ENCODE results near the gene ZNF213.
A peak's percentile ranks its signal among the peaks of the same experiment; 100 is the strongest.

Gene ZNF213

DNA sequence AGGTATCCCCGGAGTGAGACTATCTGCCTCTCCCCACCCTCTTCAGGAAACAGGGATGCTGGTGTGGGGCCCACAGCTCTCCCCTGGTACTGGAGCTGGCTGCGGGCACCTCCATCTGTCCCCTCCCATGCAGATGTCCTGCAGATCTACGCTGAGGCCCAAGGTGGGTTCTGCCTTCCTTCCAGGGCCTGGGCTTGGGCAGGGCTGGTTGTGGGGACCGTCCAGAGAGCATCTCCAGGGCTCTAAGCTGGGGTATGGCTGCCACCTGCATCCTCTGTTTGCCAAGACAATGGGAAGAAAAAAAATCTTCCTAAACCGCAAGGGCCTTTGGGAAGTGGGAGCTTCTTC, 12.9 kb downstream of the ZNF213 start:
- no peaks in the 10 kb centered on the region for H3K9me3 Mint-ChIP-seq
- peaks cover 33% of the 10 kb centered on the region for H3K36me3 Mint-ChIP-seq
- no peak overlapping the region for H3K27ac Mint-ChIP-seq
- H3K4me1 Mint-ChIP-seq: peaks cover 35% of the 10 kb centered on the region
- H3K4me3 Mint-ChIP-seq: no peak overlapping the region
- no peak for DNase-seq (ENCODE audit: low spot score in 2 of 2)
- no peak for ATAC-seq

DNA sequence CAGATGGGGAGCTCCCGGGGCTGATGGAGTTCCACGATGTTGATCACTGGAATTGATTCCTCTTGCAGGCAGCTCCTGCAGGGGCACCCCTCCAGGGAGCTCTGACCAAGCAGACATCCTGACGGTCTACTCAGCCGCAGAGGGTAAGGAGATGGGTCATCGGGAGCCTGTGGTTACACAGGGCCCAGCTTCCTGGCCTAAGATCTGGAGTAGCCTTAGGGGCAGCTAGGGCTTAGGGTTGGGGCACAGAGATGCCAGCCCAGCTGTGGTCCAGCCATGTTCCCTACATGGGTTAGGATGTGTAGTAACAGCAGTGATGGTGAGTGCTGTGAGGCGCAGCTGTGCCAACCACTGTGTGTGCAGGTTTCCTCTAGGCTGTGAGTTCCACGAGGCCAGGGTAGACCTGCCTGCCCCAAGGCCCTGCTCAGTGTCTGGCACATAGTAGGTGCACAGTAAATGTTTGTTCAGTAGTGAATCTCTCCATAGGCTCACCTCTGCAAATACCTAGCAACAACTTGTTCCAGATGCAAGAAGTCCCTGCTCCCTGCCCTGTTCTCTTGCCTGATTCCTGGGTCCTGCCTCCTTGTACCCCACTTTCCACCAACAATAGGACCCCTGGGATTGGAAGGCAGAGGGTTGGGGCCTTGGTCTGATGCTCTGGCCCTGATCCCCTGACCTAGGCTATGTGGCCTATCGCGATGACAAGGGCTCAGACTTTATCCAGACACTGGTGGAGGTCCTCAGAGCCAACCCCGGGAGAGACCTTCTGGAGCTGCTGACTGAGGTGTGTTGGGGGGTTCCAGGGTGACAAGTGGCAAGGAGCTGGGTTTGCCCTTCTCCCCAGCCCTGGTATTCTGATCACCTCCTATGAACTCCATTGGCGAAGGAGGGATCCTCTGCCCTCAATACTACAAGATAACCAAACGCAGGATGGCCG, 13.7 kb downstream of the ZNF213 start:
- no peaks in the 10 kb centered on the region for H3K9me3 Mint-ChIP-seq
- DNase-seq (ENCODE audit: low spot score in 2 of 2): no peak
- H3K36me3 Mint-ChIP-seq: peaks cover 37% of the 10 kb centered on the region
- ATAC-seq: no peak
- peaks cover 37% of the 10 kb centered on the region for H3K4me1 Mint-ChIP-seq
- H3K4me3 Mint-ChIP-seq: peak overlapping the region; percentile 81
- peak overlapping the region; percentile 34 for H3K27ac Mint-ChIP-seq

DNA sequence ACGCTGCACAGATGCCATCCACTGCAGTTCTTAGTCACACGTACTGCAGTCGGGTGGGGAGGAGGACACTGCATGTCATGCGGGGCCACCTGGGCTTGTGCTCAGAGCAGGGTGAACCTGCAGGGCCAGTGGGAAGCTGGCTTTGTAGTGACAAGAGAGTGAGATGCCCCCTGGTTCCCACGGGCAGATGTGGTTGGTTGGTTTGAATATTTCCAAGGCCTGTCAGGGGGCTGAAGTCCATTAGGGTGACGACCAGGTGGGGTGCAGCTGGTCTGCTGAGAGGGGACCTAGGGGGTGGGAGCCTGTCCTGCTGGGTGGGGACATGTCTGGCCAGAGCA, 14.3 kb downstream of the ZNF213 start:
- Mint-ChIP-seq H3K4me3 (peak overlapping the region; percentile 81), H3K9me3 (no peaks in the 10 kb centered on the region), H3K36me3 (peaks cover 37% of the 10 kb centered on the region), H3K4me1 (peaks cover 37% of the 10 kb centered on the region), H3K27ac (peak overlapping the region; percentile 34)
- DNase-seq (ENCODE audit: low spot score in 2 of 2) (no peak), ATAC-seq (no peak)

DNA sequence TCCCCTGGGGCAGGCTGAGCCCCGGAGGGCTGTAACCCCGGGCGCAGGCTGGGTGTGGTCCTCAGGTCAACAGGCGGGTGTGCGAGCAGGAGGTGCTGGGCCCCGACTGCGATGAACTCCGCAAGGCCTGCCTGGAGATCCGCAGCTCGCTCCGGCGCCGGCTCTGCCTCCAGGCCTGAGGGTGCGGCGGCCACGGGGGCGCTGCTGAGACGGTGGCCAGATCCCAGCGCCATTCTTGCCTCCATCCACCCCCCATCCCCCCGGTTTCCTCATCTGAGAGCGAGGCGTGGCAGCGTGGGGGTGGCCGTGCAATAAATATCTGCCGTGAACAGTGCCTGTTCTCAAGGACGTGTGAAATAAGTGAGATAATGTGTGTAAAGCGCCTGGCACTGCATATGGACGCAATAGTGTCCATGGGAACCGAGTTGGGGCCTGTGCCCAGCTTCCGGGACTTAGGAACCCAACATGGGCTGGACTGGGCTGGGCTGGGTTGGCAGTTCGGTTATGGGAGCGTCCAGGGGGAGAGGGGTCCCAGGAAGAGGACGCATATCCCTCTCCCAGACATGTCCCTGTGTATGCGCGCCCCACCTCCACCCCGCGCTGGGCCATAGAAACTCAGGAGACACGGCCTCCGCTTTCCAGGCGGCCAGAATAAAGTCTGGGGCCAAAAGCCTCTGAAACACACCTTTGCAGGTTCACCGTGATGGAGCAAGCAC, 15.0 kb downstream of the ZNF213 start:
- Mint-ChIP-seq H3K4me1 (peaks cover 37% of the 10 kb centered on the region), H3K36me3 (peaks cover 37% of the 10 kb centered on the region), H3K4me3 (peak overlapping the region; percentile 81), H3K27ac (peak overlapping the region; percentile 98), H3K9me3 (no peaks in the 10 kb centered on the region)
- ATAC-seq (peak; percentile 17), DNase-seq (ENCODE audit: low spot score in 2 of 2) (peak; percentile 40 to 77)

DNA sequence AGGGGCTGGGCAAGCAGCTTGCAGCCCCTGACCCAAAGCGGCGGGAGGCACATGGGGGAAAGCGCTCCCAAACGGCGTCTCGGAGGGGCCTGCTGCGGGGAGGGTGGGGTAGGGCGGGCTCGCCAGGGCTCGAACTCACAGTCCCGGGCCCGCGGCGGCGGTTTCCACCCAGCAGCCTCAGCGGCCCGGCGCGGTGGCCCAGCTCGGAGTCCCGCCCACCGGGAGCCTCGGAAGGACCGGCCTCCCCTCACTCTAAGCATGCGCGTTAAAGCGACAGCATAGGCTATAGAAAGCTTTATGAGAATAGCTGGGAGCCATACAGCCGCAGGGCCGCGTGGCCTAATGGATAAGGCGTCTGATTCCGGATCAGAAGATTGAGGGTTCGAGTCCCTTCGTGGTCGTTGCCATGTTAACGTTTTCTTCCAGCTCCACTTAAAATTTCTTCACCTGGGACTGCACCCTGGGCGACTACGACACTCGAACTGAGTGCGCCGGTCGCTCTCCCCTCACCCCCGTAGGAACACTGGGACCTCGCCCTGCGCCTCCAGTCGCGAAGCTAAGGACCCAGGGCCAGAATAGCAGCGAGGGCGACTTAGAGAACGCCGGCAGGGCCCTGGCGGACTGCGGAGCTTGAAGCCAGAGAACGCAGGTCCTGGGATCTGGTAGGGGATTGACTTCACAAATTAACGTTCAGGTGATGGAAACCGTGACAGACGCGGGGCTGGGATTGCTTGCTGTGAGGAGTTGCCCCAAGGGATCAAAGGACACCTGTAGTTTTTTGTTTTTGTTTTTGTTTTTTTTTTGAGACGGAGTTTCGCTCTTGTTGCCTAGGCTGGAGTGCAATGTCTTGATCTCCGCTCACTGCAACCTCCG, 15.8 kb downstream of the ZNF213 start:
- Mint-ChIP-seq H3K4me1 (peaks cover 37% of the 10 kb centered on the region), H3K9me3 (no peaks in the 10 kb centered on the region), H3K36me3 (peaks cover 37% of the 10 kb centered on the region), H3K4me3 (peak overlapping the region; percentile 81), H3K27ac (peak overlapping the region; percentile 98)
- DNase-seq (ENCODE audit: low spot score in 2 of 2): peak; percentile 100
- peak; percentile 90 for ATAC-seq

DNA sequence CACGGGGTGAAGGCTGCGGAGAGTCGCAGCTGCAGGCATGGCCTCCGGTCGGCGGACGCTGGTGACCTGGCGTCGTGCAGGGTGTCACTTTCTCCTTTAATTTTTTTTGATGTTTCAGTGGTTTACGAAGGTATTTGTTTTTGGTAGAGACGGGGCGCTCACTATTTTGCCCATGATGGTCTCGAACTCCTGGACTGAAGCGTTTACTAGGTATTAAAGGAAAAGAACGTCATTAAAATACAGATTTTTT, 17.1 kb downstream of the ZNF213 start:
- H3K27ac Mint-ChIP-seq: peak overlapping the region; percentile 98

DNA sequence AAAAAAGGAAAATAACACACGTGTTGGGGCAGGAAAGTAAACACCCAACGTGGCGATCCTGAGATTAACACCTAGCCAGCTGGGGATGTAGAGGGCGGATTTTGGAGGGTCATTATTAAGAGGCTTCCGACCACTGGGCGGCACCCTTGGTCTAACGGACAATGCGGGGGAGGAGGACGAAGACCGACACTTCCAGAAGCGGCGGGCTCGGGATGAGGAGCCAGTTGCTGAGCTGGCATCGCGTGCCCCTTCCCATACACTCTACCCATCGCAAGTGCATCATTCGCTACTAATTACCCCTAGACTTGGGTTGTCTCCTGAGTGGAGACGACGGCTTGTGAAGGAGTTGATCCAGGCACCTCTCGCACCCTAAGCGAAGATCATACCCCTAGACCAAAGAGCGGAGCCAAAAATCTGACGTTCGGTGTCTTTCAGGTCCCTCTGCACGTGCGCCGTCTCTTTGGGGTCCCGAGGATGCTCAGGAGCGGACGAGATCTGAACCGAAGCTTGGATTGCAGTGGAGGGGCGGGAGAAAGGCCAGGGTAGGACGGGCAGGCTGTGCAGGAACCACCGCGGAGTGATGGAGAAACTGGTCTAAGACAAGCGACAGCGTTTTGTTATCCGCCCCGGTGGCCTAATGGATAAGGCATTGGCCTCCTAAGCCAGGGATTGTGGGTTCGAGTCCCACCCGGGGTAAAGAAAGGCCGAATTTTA, 17.6 kb downstream of the ZNF213 start:
- H3K36me3 Mint-ChIP-seq: peaks cover 44% of the 10 kb centered on the region
- DNase-seq (ENCODE audit: low spot score in 2 of 2) (peak; percentile 72 to 96), ATAC-seq (peak; percentile 24)
- peaks cover 42% of the 10 kb centered on the region for H3K4me1 Mint-ChIP-seq
- H3K9me3 Mint-ChIP-seq: no peaks in the 10 kb centered on the region
- H3K4me3 Mint-ChIP-seq: peak overlapping the region; percentile 81
- peak overlapping the region; percentile 98 for H3K27ac Mint-ChIP-seq

More for the DNA sequence above, 17.1 kb downstream of the ZNF213 start:
- peaks cover 37% of the 10 kb centered on the region for H3K4me1 Mint-ChIP-seq
- ATAC-seq (no peak), DNase-seq (ENCODE audit: low spot score in 2 of 2) (no peak)
- peak overlapping the region; percentile 81 for H3K4me3 Mint-ChIP-seq
- H3K36me3 Mint-ChIP-seq: peaks cover 39% of the 10 kb centered on the region
- no peaks in the 10 kb centered on the region for H3K9me3 Mint-ChIP-seq

DNA sequence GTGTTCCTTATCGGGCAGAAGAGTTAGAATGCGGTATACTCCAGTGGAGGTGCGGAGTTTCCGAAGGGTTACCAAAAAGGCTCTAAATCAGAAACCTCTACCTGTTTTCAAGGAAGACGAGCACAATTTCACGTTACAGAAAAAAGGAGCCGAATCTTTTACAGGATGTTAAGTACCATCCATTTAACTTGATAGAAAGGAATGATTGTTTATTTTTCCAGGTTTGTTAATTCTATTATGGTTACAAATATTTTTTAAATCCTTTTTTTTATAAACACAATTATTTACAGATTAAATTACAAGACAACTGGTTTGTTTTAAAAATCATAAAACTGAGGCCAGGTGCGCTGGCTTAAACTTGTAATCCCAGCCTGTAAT, 18.2 kb downstream of the ZNF213 start:
- Mint-ChIP-seq H3K4me1 (peaks cover 47% of the 10 kb centered on the region), H3K4me3 (peak overlapping the region; percentile 81), H3K36me3 (peaks cover 49% of the 10 kb centered on the region), H3K9me3 (no peaks in the 10 kb centered on the region), H3K27ac (peak overlapping the region; percentile 98)
- DNase-seq (ENCODE audit: low spot score in 2 of 2) (no peak), ATAC-seq (no peak)

DNA sequence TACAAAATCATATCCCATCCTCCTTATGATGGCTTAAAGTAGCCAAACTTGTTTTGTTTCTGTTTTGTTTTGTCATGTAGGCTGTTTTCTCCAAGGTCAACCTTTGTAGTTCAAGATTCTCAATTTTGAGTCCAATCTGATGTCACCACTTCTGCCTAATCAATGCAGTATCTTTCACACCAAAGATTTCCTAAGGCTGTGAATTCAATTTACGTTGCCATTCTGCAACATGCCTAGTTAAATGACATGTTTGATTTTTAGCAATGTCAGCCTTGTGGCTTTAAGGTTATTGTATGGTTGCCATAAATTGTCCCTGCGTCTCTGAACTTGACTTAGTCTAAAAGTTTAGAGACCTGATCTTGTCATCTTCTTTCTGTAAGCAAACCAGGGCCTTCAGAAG, 20.4 kb downstream of the ZNF213 start:
- Mint-ChIP-seq H3K4me1 (peaks cover 51% of the 10 kb centered on the region), H3K27ac (no peak overlapping the region)
- DNase-seq (ENCODE audit: low spot score in 2 of 2): no peak

DNA sequence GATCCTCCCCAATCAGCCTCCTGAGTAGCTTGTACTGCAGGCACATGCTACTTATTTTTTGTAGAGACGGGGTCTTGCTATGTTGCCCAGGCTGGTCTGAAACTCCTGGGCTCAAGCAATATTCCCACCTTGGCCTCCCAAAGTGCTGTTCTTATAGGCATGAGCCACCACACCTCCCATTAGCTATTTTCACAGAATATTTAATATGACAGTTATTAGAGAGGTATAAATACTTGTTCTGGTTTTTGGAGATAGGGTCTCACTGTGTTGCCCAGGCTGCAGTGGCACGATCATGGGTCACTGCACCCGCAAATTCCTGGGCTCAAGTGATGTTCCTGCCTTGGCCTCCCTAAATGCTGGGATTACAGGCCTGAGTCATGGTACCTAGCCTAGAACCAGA, 21.1 kb downstream of the ZNF213 start:
- DNase-seq (ENCODE audit: low spot score in 2 of 2): no peak
- Mint-ChIP-seq H3K4me1 (peaks cover 43% of the 10 kb centered on the region), H3K36me3 (peaks cover 53% of the 10 kb centered on the region), H3K27ac (no peak overlapping the region), H3K4me3 (no peak overlapping the region), H3K9me3 (no peaks in the 10 kb centered on the region)
- no peak for ATAC-seq

More for the DNA sequence above, 20.4 kb downstream of the ZNF213 start:
- ATAC-seq: no peak
- peaks cover 61% of the 10 kb centered on the region for H3K36me3 Mint-ChIP-seq
- no peaks in the 10 kb centered on the region for H3K9me3 Mint-ChIP-seq
- no peak overlapping the region for H3K4me3 Mint-ChIP-seq

DNA sequence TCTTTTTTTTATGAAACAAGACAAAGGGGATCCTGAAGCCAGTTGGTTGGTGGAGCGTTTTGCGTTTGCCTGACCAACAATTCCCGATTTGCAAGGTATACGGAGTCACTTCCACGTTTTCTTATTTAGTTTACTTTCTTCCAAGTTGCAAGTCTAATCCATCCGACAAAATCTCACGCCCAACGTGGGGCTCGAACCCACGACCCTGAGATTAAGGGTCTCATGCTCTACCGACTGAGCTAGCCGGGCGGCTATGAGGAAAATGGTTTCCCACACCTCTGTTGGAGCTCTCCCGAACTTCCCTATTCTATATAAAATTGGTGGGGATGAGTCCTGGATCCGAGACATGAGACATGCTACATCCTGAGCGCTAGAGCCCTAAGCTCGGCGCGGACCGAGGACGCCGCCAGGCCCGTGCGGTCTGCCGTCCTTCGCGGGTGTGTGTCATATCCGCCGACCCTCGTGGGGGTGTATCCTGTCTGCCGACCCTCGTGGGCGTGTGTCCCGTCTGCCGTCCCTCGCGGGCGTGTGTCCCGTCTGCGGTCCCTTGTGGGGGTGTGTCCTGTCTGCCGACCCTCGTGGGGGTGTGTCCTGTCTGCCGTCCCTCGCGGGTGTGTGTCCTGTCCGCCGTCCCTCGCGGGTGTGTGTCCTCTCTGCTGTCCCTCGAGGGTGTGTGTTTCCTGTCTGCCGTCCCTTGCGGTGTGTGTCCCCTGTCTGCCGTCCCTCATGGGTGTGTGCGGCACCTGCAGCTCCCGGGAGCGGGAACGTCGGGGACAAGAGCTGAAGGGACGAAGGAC, 22.6 kb downstream of the ZNF213 start:
- Mint-ChIP-seq H3K4me1 (peaks cover 34% of the 10 kb centered on the region), H3K36me3 (peaks cover 39% of the 10 kb centered on the region), H3K27ac (peak overlapping the region; percentile 99), H3K4me3 (peak overlapping the region; percentile 95), H3K9me3 (no peaks in the 10 kb centered on the region)
- ATAC-seq: peak; percentile 45
- peak in 1 of 2 donors; percentile 78 for DNase-seq (ENCODE audit: low spot score in 2 of 2)

DNA sequence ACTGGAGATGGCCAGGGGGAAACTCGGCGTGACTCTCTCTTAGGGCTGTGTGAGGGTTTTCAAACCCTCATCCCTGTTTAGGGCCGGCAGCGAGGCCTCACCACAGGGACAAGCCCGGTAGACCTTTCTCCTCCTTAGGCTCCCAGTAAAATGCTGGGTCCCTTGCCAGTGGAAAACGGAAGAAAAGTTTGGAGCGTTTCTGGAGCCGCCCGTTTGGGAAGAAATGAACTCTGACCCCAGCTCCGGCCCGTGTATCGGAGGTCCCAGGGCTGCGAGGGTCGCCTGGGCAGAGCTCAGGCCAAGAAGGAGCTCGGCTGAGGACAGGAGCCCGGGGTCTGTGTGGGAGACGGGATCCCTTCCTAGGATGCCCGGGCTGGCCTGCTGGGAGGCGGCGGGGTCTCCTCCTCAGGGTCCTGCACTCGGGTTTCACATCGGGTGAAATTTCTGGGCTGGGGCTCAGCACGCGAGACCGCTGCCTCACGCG, 23.2 kb downstream of the ZNF213 start:
- ATAC-seq: peak; percentile 4
- Mint-ChIP-seq H3K36me3 (peaks cover 33% of the 10 kb centered on the region), H3K4me3 (peak overlapping the region; percentile 95), H3K9me3 (no peaks in the 10 kb centered on the region), H3K4me1 (peaks cover 29% of the 10 kb centered on the region), H3K27ac (peak overlapping the region; percentile 99)
- no peak for DNase-seq (ENCODE audit: low spot score in 2 of 2)

DNA sequence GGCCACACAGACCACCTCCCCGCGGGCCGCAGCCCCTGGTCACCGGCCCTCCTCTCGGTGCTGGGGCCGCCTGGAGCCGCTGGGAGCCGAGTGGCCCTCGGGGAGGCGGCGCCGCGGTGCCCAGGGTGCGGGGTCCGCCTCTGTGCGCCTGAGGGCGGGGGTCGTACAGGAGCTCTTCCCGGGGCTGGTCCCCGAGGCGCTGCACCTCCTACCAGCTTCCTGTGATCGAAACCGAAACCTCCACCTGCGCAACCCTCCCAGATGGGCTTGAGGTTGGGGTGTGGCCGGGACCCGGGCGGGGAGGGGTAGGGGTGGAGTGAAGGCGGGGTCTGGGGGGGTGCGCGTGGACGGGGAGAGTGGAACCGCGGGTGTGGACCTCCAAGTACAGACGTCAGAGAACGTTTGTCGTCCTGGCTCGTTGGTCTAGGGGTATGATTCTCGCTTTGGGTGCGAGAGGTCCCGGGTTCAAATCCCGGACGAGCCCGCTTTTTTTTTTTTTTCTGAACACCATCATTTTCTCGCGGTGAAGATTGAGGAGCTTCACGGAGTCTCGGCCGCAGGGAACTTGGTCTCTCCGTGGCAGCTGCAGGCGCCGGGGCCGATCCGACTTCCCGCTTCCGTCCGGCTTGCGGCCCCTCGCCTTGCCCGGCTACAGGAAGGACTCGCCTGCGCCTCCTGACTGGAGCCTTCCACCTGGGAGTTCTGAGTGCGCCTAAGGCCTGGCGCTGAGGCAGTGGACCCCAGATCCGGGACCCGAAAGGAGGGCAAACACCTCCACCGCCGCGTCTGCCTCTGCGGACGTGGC, 23.9 kb downstream of the ZNF213 start:
- Mint-ChIP-seq H3K27ac (peak overlapping the region; percentile 99), H3K4me1 (peaks cover 32% of the 10 kb centered on the region), H3K4me3 (peak overlapping the region; percentile 95), H3K9me3 (no peaks in the 10 kb centered on the region), H3K36me3 (peaks cover 32% of the 10 kb centered on the region)
- ATAC-seq: peak; percentile 87
- peak; percentile 73 to 95 for DNase-seq (ENCODE audit: low spot score in 2 of 2)

All from stimulated activated effector memory CD8-positive, alpha-beta T cell treated with anti-CD3 and anti-CD28 coated beads, Interleukin-12 subunit alpha, Interleukin-12 subunit beta, amount 100 ng/mL, for 72 hours (primary cell).